HepG2 (cell line): ENCODE data around the gene FHIP2A. TPM values are rescaled to one million over a fixed set of nuclear protein-coding genes. Genes with fewer than 3 reads are reported as not detected.

Source experiments
- AGO2 ChIP-seq: fragments of 200-400 bp; formaldehyde crosslinking; optimal IDR thresholded peaks from 2 replicates; pipeline ENCODE3; 2017; ENCODE audit warnings: mild to moderate bottlenecking, low read depth, low read length, moderate library complexity
- E2F2 ChIP-seq: sonication (generic); formaldehyde crosslinking; IDR thresholded peaks from 2 replicates; pipeline ENCODE4 v1.4.0; 2020; ENCODE audit warnings: missing genetic modification reagents, borderline replicate concordance
- HMGXB3 ChIP-seq: sonication (generic); formaldehyde crosslinking; IDR thresholded peaks from 2 replicates; pipeline ENCODE4 v1.4.0; 2020; ENCODE audit warnings: missing genetic modification reagents, borderline replicate concordance
- ISX ChIP-seq: sonication (generic); formaldehyde crosslinking; conservative IDR thresholded peaks from 2 replicates; pipeline ENCODE4 v1.5.0; 2020; ENCODE audit warnings: missing genetic modification reagents
- KLF13 ChIP-seq: sonication (generic); formaldehyde crosslinking; IDR thresholded peaks from 2 replicates; pipeline ENCODE4 v1.4.0; 2020; ENCODE audit warnings: mild to moderate bottlenecking, missing genetic modification reagents
- MEIS2 ChIP-seq: sonication (generic); formaldehyde crosslinking; IDR thresholded peaks from 2 replicates; pipeline ENCODE4 v1.9.0; 2021; ENCODE audit warnings: mild to moderate bottlenecking, missing genetic modification reagents
- NFYB ChIP-seq: sonication (generic); formaldehyde crosslinking; IDR thresholded peaks from 2 replicates; pipeline ENCODE4 v1.4.0; 2020; ENCODE audit warnings: missing genetic modification reagents
- PHB2 ChIP-seq: fragments of 450-650 bp; IDR thresholded peaks from 2 replicates; pipeline ENCODE4 v1.6.1; 2018; ENCODE audit not compliant: partially characterized antibody
- RFXAP ChIP-seq: sonication (generic); formaldehyde crosslinking; IDR thresholded peaks from 2 replicates; pipeline ENCODE4 v1.4.0; 2020; ENCODE audit warnings: missing genetic modification reagents, borderline replicate concordance
- SMYD3 ChIP-seq: sonication (generic); formaldehyde crosslinking; IDR thresholded peaks from 2 replicates; pipeline ENCODE4 v1.8.1; 2023; ENCODE audit warnings: mild to moderate bottlenecking, missing genetic modification reagents
- YEATS4 ChIP-seq: sonication (generic); formaldehyde crosslinking; IDR thresholded peaks from 2 replicates; pipeline ENCODE4 v1.4.0; 2020; ENCODE audit warnings: missing genetic modification reagents, borderline replicate concordance
- ZC3H4 ChIP-seq: sonication (generic); formaldehyde crosslinking; IDR thresholded peaks from 2 replicates; pipeline ENCODE4 v1.4.0; 2020; ENCODE audit warnings: missing genetic modification reagents, borderline replicate concordance
- ZEB1 ChIP-seq: IDR thresholded peaks from 2 replicates; pipeline ENCODE4 v1.6.1; 2012; ENCODE audit warnings: mild to moderate bottlenecking, low read depth, inconsistent platforms; ENCODE audit not compliant: insufficient replicate concordance
- ZFAT ChIP-seq: sonication (generic); formaldehyde crosslinking; conservative IDR thresholded peaks from 2 replicates; pipeline ENCODE4 v1.8.1; 2023; ENCODE audit warnings: missing genetic modification reagents, inconsistent platforms
- ZMAT5 ChIP-seq: sonication (generic); formaldehyde crosslinking; IDR thresholded peaks from 2 replicates; pipeline ENCODE4 v1.5.0; 2020; ENCODE audit warnings: mild to moderate bottlenecking, low read depth, missing genetic modification reagents, borderline replicate concordance
- ZNF280B ChIP-seq: sonication (generic); formaldehyde crosslinking; IDR thresholded peaks from 2 replicates; pipeline ENCODE4 v1.5.0; 2020; ENCODE audit warnings: missing genetic modification reagents, mild to moderate bottlenecking, borderline replicate concordance
- ZNF569 ChIP-seq: sonication (generic); formaldehyde crosslinking; IDR thresholded peaks from 2 replicates; pipeline ENCODE4 v1.5.0; 2020; ENCODE audit warnings: mild to moderate bottlenecking, missing genetic modification reagents, moderate library complexity, borderline replicate concordance
- ZNF678 ChIP-seq: sonication (generic); formaldehyde crosslinking; IDR thresholded peaks from 2 replicates; pipeline ENCODE4 v1.4.0; 2020; ENCODE audit warnings: mild to moderate bottlenecking, missing genetic modification reagents
- polyA plus RNA-seq, 8 experiments: library from polyadenylated mRNA; depleted of rRNA in 3 of 8; stranded (reverse) in 7 of 8; unstranded in 1 of 8; fragments of >200 nt; fragmentation: Illumina TruSeq in 4 of 8; extraction: Trizol in 4 of 8; gene quantifications; 2 replicates each; pipeline versions ENCODE4 v1.2.1 to v1.2.3, GENCODE V29; 2011 to 2016; ENCODE audit warnings: low read depth in 4 of 8, missing spikeins in 1 of 8, mixed read lengths in 1 of 8; ENCODE audit not compliant: insufficient read depth in 1 of 8
- total RNA-seq, 5 experiments: library from RNA; depleted of rRNA; stranded (reverse); fragments of >200 nt; fragmentation: Illumina TruSeq; extraction: Trizol; gene quantifications; 2 replicates each; pipeline ENCODE4 v1.2.3, GENCODE V29; 2016; ENCODE audit warnings: low read depth in 1 of 5

FHIP2A gene
- total and polyA plus RNA-seq, 2 of the 13 experiments (the other 11 are each of a cell fraction or from before 2014, with no cell fraction given), result 6.5 to 8.3 TPM

GRCh38 chr10:114821915-114822443 is 399 bp downstream of the FHIP2A start (continued):
- TF ChIP-seq ZFAT (CRISPR knock-in tag) (no peak), RFXAP (no peak), ZNF569 (CRISPR knock-in tag) (no peak), ZMAT5 (no peak), NFYB (CRISPR knock-in tag) (no peak), HMGXB3 (CRISPR knock-in tag) (no peak), KLF13 (CRISPR knock-in tag) (0 out of 2 replicates have a peak, but pooled peaks have one; percentile 2), PHB2 (no peak), E2F2 (no peak), MEIS2 (CRISPR knock-in tag) (no peak), ISX (CRISPR knock-in tag) (0 out of 2 replicates have a peak, but pooled peaks have one; percentile 63), SMYD3 (CRISPR knock-in tag) (no peak), ZC3H4 (CRISPR knock-in tag) (no peak), ZNF678 (CRISPR knock-in tag) (no peak), YEATS4 (CRISPR knock-in tag) (0 out of 2 replicates have a peak, but pooled peaks have one; percentile 71), AGO2 (no peak), ZEB1 (no peak), ZNF280B (no peak)
